Measurements from ENCODE around the gene C9orf152. TPM values are rescaled to one million over a fixed set of nuclear protein-coding genes. Genes with fewer than 3 reads are reported as not detected.
A peak's percentile ranks its signal among the peaks of the same experiment; 100 is the strongest.
"Not testable (repeated sequence)": the region's sequence is repeated elsewhere in the genome, so short reads cannot be mapped to it uniquely, and the experiment has no call there.

C9orf152 gene
- total and polyA plus RNA-seq, 8 donors = 0.85 to 8.9 (median 2.6) TPM

- intact Hi-C loops (cut with DNase I) = no loop called here
- no peaks in the 10 kb centered on the region for H3K9me3 ChIP-seq
- FAIRE-seq (no peak), ATAC-seq (peak; percentile 6 to 60 (median 35)), DNase-seq (peak in 5 of 6 donors; percentile 55 to 81 (median 73))
- no peaks in the 10 kb centered on the region for H3K36me3 ChIP-seq
- H3K4me3 ChIP-seq = no peak overlapping the region
- H3K27me3 ChIP-seq = no peaks in the 10 kb centered on the region
- H3K27ac ChIP-seq = peak overlapping the region in 1 of 4 donors; percentile 84
- H3K4me1 ChIP-seq = peaks cover 26 to 51% (median 34%) of the 10 kb centered on the region in 3 donors
- 41 to 58% methylated on average over 12 of the region's 12 CpGs for whole genome bisulfite sequencing, 2 donors
- TF ChIP-seq CTCF (IDR thresholded peaks at IDR 0.05) = no peak
These were observed 9.6 kb downstream of the C9orf152 start for GRCh38 chr9:110198357-110198756.

- Histone ChIP-seq H3K36me3 (no peaks in the 10 kb centered on the region), H3K9me3 (no peaks in the 10 kb centered on the region), H3K27ac (peak overlapping the region in 2 of 4 donors; percentile 9 to 84), H3K27me3 (no peaks in the 10 kb centered on the region), H3K4me1 (peaks cover 31 to 49% (median 42%) of the 10 kb centered on the region in 3 donors), H3K4me3 (no peak overlapping the region)
- DNase-seq (no peak), ATAC-seq (no peak), FAIRE-seq (no peak)
- 64 to 65% methylated on average over 11 of the region's 11 CpGs for WGBS, 2 donors
- TF ChIP-seq CTCF (IDR thresholded peaks at IDR 0.05) = no peak
- intact Hi-C loops (cut with DNase I) = no loop called here
These were observed 10.4 kb downstream of the C9orf152 start for GRCh38 chr9:110197330-110198187.

GRCh38 chr9:110196084-110196499, 11.9 kb downstream of the C9orf152 start:
- H3K27me3 ChIP-seq; H3K9me3 ChIP-seq; FAIRE-seq; H3K36me3 ChIP-seq; ATAC-seq; intact Hi-C loops (cut with DNase I); H3K4me3 ChIP-seq; H3K27ac ChIP-seq; DNase-seq: not testable (repeated sequence)
- H3K4me1 ChIP-seq = peaks cover 38 to 59% (median 46%) of the 10 kb centered on the region in 3 donors
- 87 to 91% methylated on average over 16 of the region's 16 CpGs for WGBS, 2 donors

GRCh38 chr9:110192531-110193261, 15.3 kb downstream of the C9orf152 start:
- Histone ChIP-seq H3K9me3 (no peaks in the 10 kb centered on the region), H3K4me3 (no peak overlapping the region), H3K4me1 (peaks cover 42 to 53% (median 51%) of the 10 kb centered on the region in 3 donors), H3K36me3 (no peaks in the 10 kb centered on the region), H3K27ac (peak overlapping the region; percentile 8 to 81 (median 60)), H3K27me3 (no peaks in the 10 kb centered on the region)
- intact Hi-C loops (cut with DNase I) = no loop called here
- DNase-seq (no peak), FAIRE-seq (no peak), ATAC-seq (peak in 2 of 4 donors; percentile 36 to 56)
- WGBS, 2 donors = 51 to 68% methylated on average over 5 of the region's 5 CpGs
- TF ChIP-seq CTCF (IDR thresholded peaks at IDR 0.05) = no peak

- ATAC-seq (no peak), FAIRE-seq (no peak), DNase-seq (no peak)
- no peaks in the 10 kb centered on the region for H3K27me3 ChIP-seq
- H3K36me3 ChIP-seq = no peaks in the 10 kb centered on the region
- intact Hi-C loops (cut with DNase I) = no loop called here
- 49 to 58% methylated on average over 2 of the region's 2 CpGs for WGBS, 2 donors
- H3K27ac ChIP-seq = peak overlapping the region in 2 of 4 donors; percentile 79 to 81
- no peak overlapping the region for H3K4me3 ChIP-seq
- H3K9me3 ChIP-seq = no peaks in the 10 kb centered on the region
- peaks cover 42 to 51% (median 51%) of the 10 kb centered on the region in 3 donors for H3K4me1 ChIP-seq
- TF ChIP-seq CTCF (IDR thresholded peaks at IDR 0.05) = no peak
These were observed 16.3 kb downstream of the C9orf152 start for GRCh38 chr9:110191615-110192014.

Data from pancreas (tissue), 10 donors.